Activated naive CD8-positive, alpha-beta T cell treated with anti-CD3 and anti-CD28 coated beads, Interleukin-2, amount 50 U/mL, for 16 hours (primary cell): ENCODE data around the gene MOV10L1.

Experiments used
- DNase-seq: peaks from one replicate; pipeline ENCODE4 v3.0.0-alpha.2; 2020; ENCODE audit warnings: low read depth, low spot score

MOV10L1 gene

GRCh38 chr22:50104141-50104544 is 14.3 kb downstream of the MOV10L1 start:
- no peak for DNase-seq

GRCh38 chr22:50105208-50106100 is 15.6 kb downstream of the MOV10L1 start:
- no peak for DNase-seq

DNA sequence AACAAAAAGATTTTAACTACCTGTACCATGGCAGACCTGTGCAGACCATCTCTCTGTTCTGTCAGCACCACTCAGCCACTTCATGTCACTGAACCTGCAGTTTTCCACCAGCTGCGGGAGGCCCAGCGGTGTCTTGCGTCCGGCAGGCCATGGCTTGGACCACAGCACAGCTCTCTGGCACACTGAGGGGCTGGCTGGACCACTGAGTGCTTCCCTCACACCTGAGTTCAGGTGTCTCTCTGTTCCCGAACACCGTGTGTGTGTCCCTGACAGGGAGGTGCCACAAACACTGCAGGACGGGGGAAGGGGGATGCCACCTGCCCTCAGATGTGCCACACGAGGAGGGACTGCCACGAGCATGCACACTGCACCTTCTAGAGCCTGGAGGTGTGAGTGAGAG is 17.7 kb downstream of the MOV10L1 start:
- DNase-seq = no peak

DNA sequence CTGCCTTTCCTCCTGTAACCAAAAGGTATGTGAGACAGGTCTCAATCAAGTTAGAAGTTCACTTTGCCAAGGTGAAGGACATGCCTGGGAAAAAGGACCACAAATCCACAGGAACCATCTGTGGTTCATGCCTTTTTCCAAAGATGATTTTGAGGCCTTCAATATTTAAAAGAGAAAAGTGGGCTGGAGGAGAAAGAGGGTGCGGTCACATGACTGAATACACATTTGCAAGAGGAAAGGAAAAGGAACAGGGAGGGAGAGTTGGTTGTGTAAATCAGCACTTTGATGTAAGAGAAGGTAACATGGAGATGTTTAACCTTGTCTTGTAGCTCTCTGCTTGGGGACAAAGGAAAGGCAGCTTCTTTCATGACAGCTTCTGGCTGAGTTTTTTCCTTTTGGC is 21.2 kb downstream of the MOV10L1 start:
- no peak for DNase-seq

- no peak for DNase-seq
Measured at GRCh38 chr22:50112151-50113118, 22.6 kb downstream of the MOV10L1 start.

- no peak for DNase-seq
Measured at GRCh38 chr22:50114221-50115021, 24.6 kb downstream of the MOV10L1 start.

- DNase-seq = no peak
Measured at GRCh38 chr22:50115693-50116092, 25.9 kb downstream of the MOV10L1 start.

- no peak for DNase-seq
Measured at GRCh38 chr22:50117168-50117762, 27.5 kb downstream of the MOV10L1 start.

DNA sequence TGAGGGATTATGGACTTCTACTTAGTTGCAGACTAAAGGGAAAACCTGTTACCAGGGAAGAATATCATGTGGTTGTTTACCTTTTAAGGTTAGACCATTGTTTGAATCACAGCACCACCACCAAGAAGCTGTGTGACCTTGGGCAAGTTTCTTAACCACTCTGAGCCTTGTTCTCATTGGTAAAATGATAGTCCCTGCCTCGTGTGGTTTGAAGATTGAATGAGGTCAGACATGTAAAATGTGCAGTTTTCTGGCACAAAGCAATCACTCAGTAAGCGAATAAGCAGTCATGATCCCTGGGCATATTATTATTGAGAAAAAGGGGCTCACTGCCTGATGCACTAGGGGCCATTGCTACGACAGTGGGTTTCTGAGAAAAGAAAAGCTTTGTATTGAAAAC is 28.3 kb downstream of the MOV10L1 start:
- DNase-seq = no peak

GRCh38 chr22:50118557-50119168 is 28.9 kb downstream of the MOV10L1 start:
- no peak for DNase-seq

- DNase-seq = no peak
Measured at GRCh38 chr22:50119169-50119767, 29.5 kb downstream of the MOV10L1 start.

DNA sequence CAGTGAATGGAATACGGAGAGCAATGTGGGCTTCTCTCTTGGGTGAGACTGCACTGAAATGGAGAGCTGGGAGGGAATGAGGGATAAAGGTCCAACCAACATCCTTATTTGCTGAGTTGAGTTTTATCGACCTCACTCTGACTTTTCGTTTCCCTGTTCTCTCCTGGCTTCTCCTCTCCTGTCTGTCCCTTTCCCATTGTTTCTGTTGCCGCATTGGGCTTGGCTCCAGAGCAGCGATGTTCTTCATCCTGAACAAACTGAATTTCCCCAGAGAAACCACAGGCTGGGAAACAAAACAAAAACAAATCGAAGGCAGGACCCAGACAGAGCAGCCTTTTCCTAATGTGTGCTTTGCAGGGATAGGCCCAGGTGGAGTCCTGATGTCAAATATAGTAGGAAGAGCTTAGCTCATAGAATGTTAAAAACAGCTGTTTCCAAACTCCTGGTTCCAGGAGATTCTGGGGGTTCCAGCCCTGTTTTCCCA is 30.0 kb downstream of the MOV10L1 start:
- DNase-seq = no peak

GRCh38 chr22:50121202-50121740 is 31.5 kb downstream of the MOV10L1 start:
- no peak for DNase-seq

- no peak for DNase-seq
Measured at GRCh38 chr22:50123119-50123518, 33.3 kb downstream of the MOV10L1 start.

DNA sequence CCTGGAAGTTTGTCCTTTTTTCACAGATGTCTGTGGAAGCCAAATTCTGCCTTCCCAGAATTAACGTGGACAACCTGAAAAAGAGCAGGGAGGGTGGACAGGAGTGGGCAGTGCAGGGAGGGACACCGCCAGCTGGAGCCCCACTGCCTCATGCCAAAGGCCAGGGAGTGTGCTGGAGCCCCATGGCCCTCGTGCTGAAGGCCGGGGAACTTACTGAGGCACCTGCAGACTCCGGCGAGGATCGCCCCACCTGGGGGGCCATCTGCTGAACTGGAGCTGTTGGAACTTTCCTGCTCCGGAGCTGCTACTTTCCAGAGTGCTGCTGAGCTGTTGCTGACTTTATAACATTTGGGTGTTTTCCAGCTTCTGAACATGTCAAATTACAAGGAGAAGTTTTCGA is 35.2 kb downstream of the MOV10L1 start:
- DNase-seq = no peak

GRCh38 chr22:50129121-50129736 is 39.4 kb downstream of the MOV10L1 start:
- DNase-seq = no peak

DNA sequence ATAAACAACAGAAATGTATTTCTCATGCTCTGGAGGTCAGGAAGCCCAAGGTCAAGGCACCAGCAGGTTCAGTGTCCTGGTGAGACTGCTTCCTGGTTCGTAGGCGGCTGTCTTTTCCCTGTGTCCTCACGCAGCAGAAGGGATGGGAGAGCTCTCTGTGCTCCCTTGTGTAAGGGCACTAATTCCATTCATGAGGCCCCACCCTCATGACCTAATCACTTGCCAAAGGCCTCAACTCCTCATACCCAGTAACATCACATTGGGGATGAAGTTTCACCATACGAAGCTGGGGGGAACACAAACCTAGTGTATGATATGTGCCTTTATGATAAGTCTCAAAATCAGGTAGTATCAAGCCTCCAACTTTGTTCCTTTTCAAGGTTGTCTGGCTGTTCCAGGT is 42.1 kb downstream of the MOV10L1 start:
- DNase-seq = no peak

- no peak for DNase-seq
Measured at GRCh38 chr22:50134481-50134880, 44.7 kb downstream of the MOV10L1 start.

GRCh38 chr22:50136581-50137015 is 46.8 kb downstream of the MOV10L1 start:
- no peak for DNase-seq
